PC-3 (cell line): ENCODE data around the gene KLF13. TPM values are rescaled to one million over a fixed set of nuclear protein-coding genes. Genes with fewer than 3 reads are reported as not detected.

Experiments used
- ATAC-seq: fragments of 200-7000 bp; cut with Tn5 transposase; 2 replicates; pipeline ENCODE4 v1.9.1; 2020; ENCODE audit warnings: mild to moderate bottlenecking, moderate library complexity
- BruUV-seq: library from RNA; stranded (reverse); fragments of 400-500 nt; replicated peaks from 2 replicates; lab custom pipeline; 2021; lab: Mats Ljungman, UMichigan
- CTCF ChIA-PET: fragments of 300-600 bp; sonication (Branson Sonifier 250); formaldehyde crosslinking; loops from one replicate; lab custom pipeline; 2022; ENCODE audit warnings: antibody characterized with exemption; lab: Charles Lee
- POLR2A ChIA-PET: fragments of 300-600 bp; sonication (Branson Sonifier 250); formaldehyde crosslinking; loops from one replicate; lab custom pipeline; 2022; ENCODE audit warnings: antibody characterized with exemption; ENCODE audit not compliant: unreplicated experiment; lab: Charles Lee
- DNase-seq: peaks from one replicate; pipeline ENCODE4 v3.0.0-alpha.2; 2015
- H2AFZ ChIP-seq: fragments of 300-600 bp; sonication (generic); 2 replicates; pipeline ENCODE4 v1.6.0; 2016; ENCODE audit warnings: antibody characterized with exemption, low read length
- H3F3A ChIP-seq: fragments of 300-600 bp; sonication (generic); one replicate; pipeline ENCODE4 v1.6.0; 2017; ENCODE audit warnings: antibody characterized with exemption, low read length, control low read depth, mild to moderate bottlenecking; ENCODE audit not compliant: unreplicated experiment
- H3K27ac ChIP-seq: fragments of 300-600 bp; sonication (generic); 2 replicates; pipeline ENCODE4 v1.5.1; 2016; ENCODE audit warnings: mild to moderate bottlenecking, low read length
- H3K27me3 ChIP-seq: fragments of 300-600 bp; sonication (generic); 2 replicates; pipeline ENCODE4 v1.6.1; 2016; ENCODE audit warnings: low read length, mixed read lengths
- H3K36me3 ChIP-seq: fragments of 300-600 bp; sonication (generic); 2 replicates; pipeline ENCODE4 v1.6.1; 2016; ENCODE audit warnings: low read depth, mixed run types, low read length, mixed read lengths
- H3K4me1 ChIP-seq: fragments of 300-600 bp; sonication (generic); 2 replicates; pipeline ENCODE4 v1.5.1; 2016; ENCODE audit warnings: low read length; ENCODE audit not compliant: insufficient read depth
- H3K4me2 ChIP-seq: fragments of 300-600 bp; sonication (generic); 2 replicates; pipeline ENCODE4 v1.6.0; 2016; ENCODE audit warnings: low read length
- H3K4me3 ChIP-seq: fragments of 300-600 bp; sonication (generic); 2 replicates; pipeline ENCODE4 v1.5.1; 2016; ENCODE audit warnings: mild to moderate bottlenecking, low read length, mixed read lengths
- H3K79me2 ChIP-seq: fragments of 300-600 bp; sonication (generic); 2 replicates; pipeline ENCODE4 v1.6.1; 2017; ENCODE audit warnings: low read length, mixed read lengths
- H3K9ac ChIP-seq: fragments of 300-600 bp; sonication (generic); 2 replicates; pipeline ENCODE4 v1.6.0; 2016; ENCODE audit warnings: mild to moderate bottlenecking, low read length
- H3K9me2 ChIP-seq: fragments of 300-600 bp; sonication (generic); replicated peaks from 2 replicates; pipeline ENCODE4 v1.6.1; 2016; ENCODE audit warnings: mixed run types, low read length, mixed read lengths
- H3K9me3 ChIP-seq: fragments of 300-600 bp; sonication (generic); 2 replicates; pipeline ENCODE4 v1.6.1; 2016; ENCODE audit warnings: low read length, mixed read lengths
- H4K20me1 ChIP-seq: fragments of 300-600 bp; sonication (generic); 2 replicates; pipeline ENCODE4 v1.6.1; 2016; ENCODE audit warnings: low read length, mixed read lengths
- EZH2 ChIP-seq: fragments of 300-600 bp; sonication (generic); IDR thresholded peaks from one replicate; pipeline ENCODE4 v1.6.1; 2017; ENCODE audit warnings: antibody characterized with exemption, mild to moderate bottlenecking, low read length; ENCODE audit not compliant: unreplicated experiment
- EZH2phosphoT487 ChIP-seq: fragments of 300-600 bp; sonication (generic); IDR thresholded peaks from 2 replicates; pipeline ENCODE4 v1.6.1; 2018; ENCODE audit warnings: mild to moderate bottlenecking, antibody characterized with exemption, low read length, borderline replicate concordance
- intact Hi-C: fragments of 100-400 bp; cut with micrococcal nuclease; formaldehyde crosslinking; loops from 2 replicates; pipeline ENCODE4 v1.9.0; 2023
- total RNA-seq: library from RNA; depleted of rRNA; stranded (reverse); fragments of >200 nt; gene quantifications from 2 replicates; pipeline ENCODE4 v1.2.3, GENCODE V29; 2014
- TF ChIP-seq, protein P1 (sequence below): fragments of 300-600 bp; sonication (generic); conservative IDR thresholded peaks from 2 replicates; pipeline ENCODE4 v1.5.1; 2017; ENCODE audit warnings: antibody characterized with exemption, low read depth, mild to moderate bottlenecking, low read length

KLF13 gene
- total RNA-seq, 1 experiment from 2014 or later: 11.4 TPM

DNA sequence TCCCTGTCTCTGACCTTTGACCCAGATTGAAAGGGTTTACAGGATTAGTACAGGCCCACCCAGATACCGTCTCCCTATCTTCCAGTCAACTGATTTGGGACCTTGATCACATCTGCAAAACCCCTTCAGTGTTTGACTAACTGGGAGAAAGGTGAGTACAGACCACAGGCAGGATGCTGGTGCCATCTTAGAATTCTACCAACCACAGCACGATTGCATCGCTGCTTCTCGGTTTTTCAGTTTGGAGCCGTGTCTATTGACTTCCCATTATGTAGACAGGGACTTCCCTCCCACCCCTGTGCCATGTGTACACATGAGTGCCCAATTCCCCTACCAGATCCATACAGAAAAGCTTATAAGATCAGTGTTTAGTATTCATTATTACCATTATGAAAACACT is 6.6 kb upstream of the KLF13 start:
- Histone ChIP-seq H2AFZ (no peak overlapping the region), H3K9ac (no peak overlapping the region), H3K36me3 (no peaks in the 10 kb centered on the region), H3K4me1 (peaks cover under 1% of the 10 kb centered on the region; the same call in 1 of the 2 replicates), H3F3A (no peaks in the 10 kb centered on the region), H3K79me2 (no peaks in the 10 kb centered on the region), H3K27me3 (peaks cover 21% of the 10 kb centered on the region; the same call in 1 of the 2 replicates), H3K9me2 (no peaks in the 10 kb centered on the region), H3K9me3 (no peaks in the 10 kb centered on the region), H4K20me1 (no peaks in the 10 kb centered on the region), H3K27ac (no peak overlapping the region), H3K4me3 (no peak overlapping the region), H3K4me2 (no peak overlapping the region)
- no peak for ATAC-seq
- ChIA-PET POLR2A (no interaction called here), CTCF (no interaction called here)
- no peak for DNase-seq
- BruUV-seq: no TSS peak
- intact Hi-C loops: loop anchor here (10.0 kb wide), 1 partner anchor 65 kb away; no protein-coding TSS in a partner anchor
- TF ChIP-seq, protein P1, sequence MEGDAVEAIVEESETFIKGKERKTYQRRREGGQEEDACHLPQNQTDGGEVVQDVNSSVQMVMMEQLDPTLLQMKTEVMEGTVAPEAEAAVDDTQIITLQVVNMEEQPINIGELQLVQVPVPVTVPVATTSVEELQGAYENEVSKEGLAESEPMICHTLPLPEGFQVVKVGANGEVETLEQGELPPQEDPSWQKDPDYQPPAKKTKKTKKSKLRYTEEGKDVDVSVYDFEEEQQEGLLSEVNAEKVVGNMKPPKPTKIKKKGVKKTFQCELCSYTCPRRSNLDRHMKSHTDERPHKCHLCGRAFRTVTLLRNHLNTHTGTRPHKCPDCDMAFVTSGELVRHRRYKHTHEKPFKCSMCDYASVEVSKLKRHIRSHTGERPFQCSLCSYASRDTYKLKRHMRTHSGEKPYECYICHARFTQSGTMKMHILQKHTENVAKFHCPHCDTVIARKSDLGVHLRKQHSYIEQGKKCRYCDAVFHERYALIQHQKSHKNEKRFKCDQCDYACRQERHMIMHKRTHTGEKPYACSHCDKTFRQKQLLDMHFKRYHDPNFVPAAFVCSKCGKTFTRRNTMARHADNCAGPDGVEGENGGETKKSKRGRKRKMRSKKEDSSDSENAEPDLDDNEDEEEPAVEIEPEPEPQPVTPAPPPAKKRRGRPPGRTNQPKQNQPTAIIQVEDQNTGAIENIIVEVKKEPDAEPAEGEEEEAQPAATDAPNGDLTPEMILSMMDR: no peak
- TF ChIP-seq EZH2phosphoT487 (no peak), EZH2 (no peak)

DNA sequence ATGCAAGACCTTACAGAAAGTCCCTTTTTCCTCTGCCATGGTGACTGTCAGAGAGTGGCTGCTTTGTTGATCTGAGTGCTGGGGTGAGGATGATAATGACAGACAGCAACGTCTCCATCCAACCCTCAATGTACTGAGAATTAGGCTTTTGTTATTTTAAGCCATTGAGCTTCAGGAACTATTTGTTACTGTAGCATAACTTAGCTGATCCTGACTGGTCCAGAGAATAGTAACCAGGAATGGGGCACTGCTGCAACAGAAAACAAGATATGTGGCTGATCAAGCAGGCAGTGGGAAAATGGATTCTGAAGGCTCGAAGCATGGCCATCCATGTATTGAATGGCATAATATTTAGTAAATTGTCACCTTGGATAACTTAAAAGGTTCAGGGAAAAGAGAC is 5.2 kb upstream of the KLF13 start:
- CTCF ChIA-PET: no interaction called here
- POLR2A ChIA-PET: no interaction called here

DNA sequence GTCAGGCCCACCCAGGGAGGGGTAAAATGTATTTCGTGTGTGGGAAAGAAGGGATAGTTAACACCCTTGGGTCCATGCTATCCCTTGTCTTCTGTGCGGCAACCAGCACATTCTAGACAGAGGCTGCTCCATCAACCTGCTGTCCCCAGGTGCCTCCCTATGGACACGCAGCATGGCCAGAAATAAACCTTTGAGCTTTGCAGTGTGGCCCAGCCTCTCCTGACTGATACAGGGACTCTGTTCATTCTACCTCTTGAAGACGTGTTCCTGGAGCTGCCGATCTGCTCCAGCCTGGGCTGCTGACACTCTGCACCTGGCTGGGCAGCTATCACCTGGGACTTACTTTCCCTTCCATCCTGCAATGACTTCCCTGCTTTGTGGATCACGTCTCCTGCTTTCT is 4.1 kb upstream of the KLF13 start:
- ATAC-seq (no peak), DNase-seq (no peak)
- Histone ChIP-seq H3K4me2 (no peak overlapping the region), H3K4me1 (peaks cover 6% of the 10 kb centered on the region; the same call in 1 of the 2 replicates), H3K9me2 (no peaks in the 10 kb centered on the region), H3F3A (no peaks in the 10 kb centered on the region), H3K9me3 (no peaks in the 10 kb centered on the region), H3K9ac (no peak overlapping the region), H3K27me3 (peaks cover 19% of the 10 kb centered on the region; the same call in 1 of the 2 replicates), H4K20me1 (no peaks in the 10 kb centered on the region), H2AFZ (no peak overlapping the region), H3K4me3 (no peak overlapping the region), H3K27ac (no peak overlapping the region), H3K36me3 (no peaks in the 10 kb centered on the region), H3K79me2 (no peaks in the 10 kb centered on the region)
- no TSS peak for BruUV-seq
- ChIA-PET CTCF (no interaction called here), POLR2A (no interaction called here)
- intact Hi-C loops: loop anchor here (10.0 kb wide), 1 partner anchor 68 kb away; no protein-coding TSS in a partner anchor
- TF ChIP-seq EZH2 (no peak), EZH2phosphoT487 (no peak)
- TF ChIP-seq, protein P1: no peak

More for the DNA sequence above, 5.2 kb upstream of the KLF13 start:
- Histone ChIP-seq H3K9ac (no peak overlapping the region), H3K79me2 (no peaks in the 10 kb centered on the region), H3K4me2 (no peak overlapping the region), H3K4me1 (peaks cover 6% of the 10 kb centered on the region; the same call in 1 of the 2 replicates), H3K27ac (no peak overlapping the region), H3K9me3 (no peaks in the 10 kb centered on the region), H3K9me2 (no peaks in the 10 kb centered on the region), H3F3A (no peaks in the 10 kb centered on the region), H3K36me3 (no peaks in the 10 kb centered on the region), H2AFZ (no peak overlapping the region), H3K4me3 (no peak overlapping the region), H4K20me1 (no peaks in the 10 kb centered on the region), H3K27me3 (peaks cover 21% of the 10 kb centered on the region; the same call in 1 of the 2 replicates)
- ATAC-seq (no peak), DNase-seq (no peak)
- BruUV-seq: no TSS peak
- intact Hi-C loops: loop anchor here (10.0 kb wide), 1 partner anchor 67 kb away; no protein-coding TSS in a partner anchor
- TF ChIP-seq EZH2phosphoT487 (no peak), EZH2 (no peak)
- TF ChIP-seq, protein P1: no peak
